K562 (cell line): ENCODE results near the gene PRR36.

Experiments used
- POLR2A ChIP-seq: fragments of 450-650 bp; conservative IDR thresholded peaks from 2 replicates; pipeline ENCODE4 v1.6.1; 2016
- TCF7 ChIP-seq: sonication (generic); IDR thresholded peaks from 2 replicates; pipeline ENCODE4 v1.6.1; 2016; ENCODE audit warnings: antibody characterized with exemption, borderline replicate concordance
- THAP7 ChIP-seq: fragments of 250-450 bp; sonication (Bioruptor Pico); IDR thresholded peaks from 2 replicates; pipeline ENCODE4 v1.5.0; 2021
- ZNF253 ChIP-seq: fragments of 250-450 bp; sonication (Bioruptor Pico); conservative IDR thresholded peaks from 2 replicates; pipeline ENCODE4 v1.6.1; 2021; ENCODE audit warnings: mild to moderate bottlenecking
- ZNF780A ChIP-seq: fragments of 250-450 bp; sonication (Bioruptor Pico); IDR thresholded peaks from 2 replicates; pipeline ENCODE4 v1.5.0; 2021; ENCODE audit warnings: mild to moderate bottlenecking
- TF ChIP-seq, protein P1 (sequence below), 2 experiments: fragments of 450-650 bp in 1 of 2; sonication (generic) in 1 of 2; formaldehyde crosslinking in 1 of 2; IDR thresholded peaks in 1 of 2; conservative IDR thresholded peaks in 1 of 2; 2 replicates each; pipeline versions ENCODE4 v1.6.1 to v1.8.1; 2016 to 2023; ENCODE audit warnings: mild to moderate bottlenecking in 2 of 2, moderate library complexity in 2 of 2, inconsistent platforms in 1 of 2, missing genetic modification reagents in 1 of 2

GRCh38 chr19:7819337-7819736 lies 54.9 kb downstream of the PRR36 start:
- TF ChIP-seq, protein P1, sequence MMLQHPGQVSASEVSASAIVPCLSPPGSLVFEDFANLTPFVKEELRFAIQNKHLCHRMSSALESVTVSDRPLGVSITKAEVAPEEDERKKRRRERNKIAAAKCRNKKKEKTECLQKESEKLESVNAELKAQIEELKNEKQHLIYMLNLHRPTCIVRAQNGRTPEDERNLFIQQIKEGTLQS (IDR thresholded peaks at IDR 0.05): no peak
- TF ChIP-seq, protein P1 (CRISPR knock-in tag; conservative IDR thresholded peaks at IDR 0.05): no peak
- no peak for TF ChIP-seq TCF7
- TF ChIP-seq POLR2A: no peak
- TF ChIP-seq ZNF253 (CRISPR knock-in tag): no peak
- TF ChIP-seq ZNF780A (CRISPR knock-in tag): no peak
- TF ChIP-seq THAP7 (CRISPR knock-in tag): no peak
